Astrocyte (in vitro differentiated cells and primary cell): ENCODE data around the gene DUOX2. TPM values are rescaled to one million over a fixed set of nuclear protein-coding genes. Genes with fewer than 3 reads are reported as not detected.

Experiments
- total RNA-seq: library from RNA; stranded (reverse); gene quantifications from 2 replicates; pipeline ENCODE4 v1.2.1, GENCODE V29; 2021

The DUOX2 gene
- total RNA-seq, 1 donor from 2014 or later: 0.14 TPM

Other genes starting within 250 kb of the DUOX2 start
- not detected in 2 replicates for gene TERB2, start 157.5 kb downstream of the DUOX2 start, total RNA-seq
- 25.1 and 26.2 TPM in 2 replicates for gene SORD, start 91.0 kb downstream of the DUOX2 start, total RNA-seq
- not detected in 2 replicates for gene DUOXA2, start 154 bp upstream of the DUOX2 start, total RNA-seq
- 0.36 and 0.66 TPM in 2 replicates for gene DUOXA1, start 15.7 kb upstream of the DUOX2 start, total RNA-seq
- gene DUOX1, start 15.8 kb upstream of the DUOX2 start, total RNA-seq: 0.07 and 0.26 TPM in 2 replicates
- 4.3 and 4.6 TPM in 2 replicates for gene SHF, start 73.8 kb upstream of the DUOX2 start, total RNA-seq
- not detected in 2 replicates for gene SLC28A2, start 138.1 kb upstream of the DUOX2 start, total RNA-seq